Stomach (tissue), 9 donors: ENCODE measurements around the gene PYY. TPM values are rescaled to one million over a fixed set of nuclear protein-coding genes. Genes with fewer than 3 reads are reported as not detected.
A peak's percentile ranks its signal among the peaks of the same experiment; 100 is the strongest.

ENCODE experiments used
- DNase-seq, 2 donors: peaks; one replicate each; pipeline versions ENCODE4 v3.0.0 to v3.0.0-alpha.2; 2013 to 2019
- H3K27ac ChIP-seq, 5 donors: fragments of 200-600 bp in 4 of 5; sonication (generic) in 4 of 5; one replicate each; pipeline ENCODE4 v1.5.1; 2013 to 2019; ENCODE audit warnings: mild to moderate bottlenecking in 1 of 5, moderate library complexity in 1 of 5
- H3K27me3 ChIP-seq, 3 donors: fragments of 200-600 bp; sonication (generic); one replicate each; pipeline ENCODE4 v1.5.1; 2017 to 2019; ENCODE audit warnings: mixed run types in 1 of 3
- H3K36me3 ChIP-seq, 4 donors: fragments of 200-600 bp; sonication (generic); 1 replicate in 3 of 4; 2 replicates in 1 of 4; pipeline ENCODE4 v1.5.1; 2016 to 2019
- H3K4me1 ChIP-seq, 4 donors: fragments of 200-600 bp; sonication (generic); one replicate each; pipeline ENCODE4 v1.5.1; 2016 to 2019
- H3K4me3 ChIP-seq, 4 donors: fragments of 200-600 bp; sonication (generic) in 3 of 4; one replicate each; pipeline ENCODE4 v1.5.1; 2016 to 2019; ENCODE audit warnings: mild to moderate bottlenecking in 1 of 4
- H3K9me3 ChIP-seq, 4 donors: fragments of 200-600 bp; sonication (generic); one replicate each; pipeline ENCODE4 v1.5.1; 2016 to 2019
- CTCF ChIP-seq, 7 experiments: fragments of 450-650 bp in 4 of 7; fragments of 200-600 bp in 3 of 7; sonication (generic) in 3 of 7; IDR thresholded peaks; one replicate each; pipeline ENCODE4 v1.5.1; 2016 to 2019; ENCODE audit warnings: antibody characterized with exemption in 7 of 7, control low read depth in 2 of 7, mild to moderate bottlenecking in 1 of 7
- EP300 ChIP-seq: sonication (generic); formaldehyde crosslinking; IDR thresholded peaks from one replicate; pipeline ENCODE4 v1.6.1; 2017; ENCODE audit warnings: antibody characterized with exemption
- POLR2A ChIP-seq, 4 donors: fragments of 450-650 bp; IDR thresholded peaks; one replicate each; pipeline ENCODE4 v1.6.1; 2016; ENCODE audit warnings: antibody characterized with exemption in 4 of 4, control low read depth in 2 of 4, mild to moderate bottlenecking in 1 of 4, moderate library complexity in 1 of 4
- POLR2AphosphoS5 ChIP-seq, 3 donors: sonication (generic); formaldehyde crosslinking; IDR thresholded peaks; one replicate each; pipeline ENCODE4 v1.6.1; 2016; ENCODE audit warnings: antibody characterized with exemption in 3 of 3
- WGBS, 5 donors: extraction: QIAGEN DNeasy Blood & Tissue Kit in 3 of 5; methylation state at CpG; one replicate each; pipeline versions ENCODE4 v1.1.5 to v1.1.7; 2013 to 2018; 5-methylcytosine and 5-hydroxymethylcytosine counted together
- intact Hi-C: fragments of 100-400 bp; cut with DNase I; formaldehyde crosslinking; loops from one replicate; pipeline ENCODE4 v1.15.1; 2023; ENCODE audit warnings: low total_unique reads
- polyA plus RNA-seq, 3 donors: library from polyadenylated mRNA; stranded (reverse); fragments of 200-250 nt; gene quantifications; one replicate each; pipeline ENCODE4 v1.2.3, GENCODE V29; 2013
- total RNA-seq, 5 donors: library from RNA; depleted of rRNA; stranded (reverse); fragments of >200 nt; gene quantifications; one replicate each; pipeline versions ENCODE4 v1.1.0 to v1.2.3, GENCODE V29; 2014 to 2016
- donor health status: healthy with polysubstance abuse.
- donor health status: Bipolar disorder and iron deficiency.
- donor health status: healthy.

PYY gene
- total and polyA plus RNA-seq, 8 donors = 0.35 to 71.3 TPM; not detected in 6

- no peaks in the 10 kb centered on the region for H3K9me3 ChIP-seq
- intact Hi-C loops = no loop called here
- DNase-seq = no peak
- WGBS, 5 donors = 88 to 93% (median 90%) methylated on average over 7 of the region's 7 CpGs
- peaks cover 4 to 65% (median 28%) of the 10 kb centered on the region in 3 donors for H3K27me3 ChIP-seq
- peaks cover 13 to 18% (median 17%) of the 10 kb centered on the region in 4 donors for H3K4me1 ChIP-seq
- H3K27ac ChIP-seq = no peak overlapping the region
- TF ChIP-seq CTCF (IDR thresholded peaks at IDR 0.05) (no peak), POLR2AphosphoS5 (IDR thresholded peaks at IDR 0.05) (no peak), POLR2A (IDR thresholded peaks at IDR 0.05) (no peak), EP300 (no peak)
- no peaks in the 10 kb centered on the region for H3K36me3 ChIP-seq
- no peak overlapping the region for H3K4me3 ChIP-seq
These were observed 32.7 kb upstream of the PYY start for GRCh38 chr17:43986225-43986981.

- Histone ChIP-seq H3K4me1 (peaks cover 13 to 18% (median 17%) of the 10 kb centered on the region in 4 donors), H3K27me3 (peaks cover 4 to 74% (median 28%) of the 10 kb centered on the region in 3 donors), H3K27ac (peak overlapping the region in 3 of 5 donors; percentile 14 to 63 (median 30)), H3K9me3 (no peaks in the 10 kb centered on the region), H3K4me3 (peak overlapping the region; percentile 36 to 55 (median 41)), H3K36me3 (no peaks in the 10 kb centered on the region)
- DNase-seq = peak in 1 of 2 donors; percentile 36
- intact Hi-C loops = no loop called here
- 40 to 67% (median 52%) methylated on average over 7 to 8 of the region's 8 CpGs for WGBS, 5 donors
- no peak for TF ChIP-seq EP300
- no peak for TF ChIP-seq POLR2AphosphoS5 (IDR thresholded peaks at IDR 0.05)
- no peak for TF ChIP-seq CTCF (IDR thresholded peaks at IDR 0.05)
- no peak for TF ChIP-seq POLR2A (IDR thresholded peaks at IDR 0.05)
These were observed 30.8 kb upstream of the PYY start for GRCh38 chr17:43984521-43984920.

- peaks cover 13 to 18% (median 17%) of the 10 kb centered on the region in 4 donors for H3K4me1 ChIP-seq
- WGBS, 5 donors = 1 to 4% (median 2%) methylated on average over 47 to 78 of the region's 78 CpGs
- H3K4me3 ChIP-seq = peak overlapping the region; percentile 36 to 55 (median 41)
- H3K27me3 ChIP-seq = peaks cover 4 to 79% (median 28%) of the 10 kb centered on the region in 3 donors
- DNase-seq = peak; percentile 84 to 94
- no peak for TF ChIP-seq EP300
- peak in 2 of 3 donors; percentile 17 to 36 for TF ChIP-seq POLR2AphosphoS5 (IDR thresholded peaks at IDR 0.05)
- H3K9me3 ChIP-seq = no peaks in the 10 kb centered on the region
- intact Hi-C loops = no loop called here
- H3K36me3 ChIP-seq = no peaks in the 10 kb centered on the region
- H3K27ac ChIP-seq = peak overlapping the region; percentile 30 to 64 (median 53)
These were observed 30.0 kb upstream of the PYY start for GRCh38 chr17:43983515-43984411.

- TF ChIP-seq POLR2A (IDR thresholded peaks at IDR 0.05) (no peak), POLR2AphosphoS5 (IDR thresholded peaks at IDR 0.05) (no peak), CTCF (IDR thresholded peaks at IDR 0.05) (no peak), EP300 (no peak)
- 16 to 44% (median 25%) methylated on average over 2 to 5 of the region's 5 CpGs for WGBS, 5 donors
- peak overlapping the region in 3 of 4 donors; percentile 37 to 55 (median 45) for H3K4me3 ChIP-seq
These were observed 29.4 kb upstream of the PYY start for GRCh38 chr17:43983196-43983514.

More at GRCh38 chr17:43983196-43983514, 29.4 kb upstream of the PYY start:
- Histone ChIP-seq H3K36me3 (no peaks in the 10 kb centered on the region), H3K9me3 (no peaks in the 10 kb centered on the region), H3K27ac (peak overlapping the region in 3 of 5 donors; percentile 6 to 63 (median 53)), H3K4me1 (peaks cover 13 to 18% (median 17%) of the 10 kb centered on the region in 4 donors), H3K27me3 (peaks cover 4 to 85% (median 28%) of the 10 kb centered on the region in 3 donors)
- intact Hi-C loops = no loop called here
- DNase-seq = no peak
